Lower leg skin (tissue), 4 donors: ENCODE data around the gene FOXE1. TPM values are rescaled to one million over a fixed set of nuclear protein-coding genes. Genes with fewer than 3 reads are reported as not detected.

Source experiments
- DNase-seq, 2 donors: peaks; one replicate each; pipeline ENCODE4 v3.0.0-alpha.2; 2019; ENCODE audit warnings: low spot score in 2 of 2
- H3K4me3 ChIP-seq: fragments of 200-600 bp; sonication (generic); 2 replicates; pipeline ENCODE4 v1.5.1; 2017; ENCODE audit warnings: mild to moderate bottlenecking, low read depth; ENCODE audit not compliant: poor library complexity, severe bottlenecking
- CTCF ChIP-seq, 3 donors: fragments of 450-650 bp; IDR thresholded peaks; one replicate each; pipeline ENCODE4 v1.5.1; 2016; ENCODE audit warnings: antibody characterized with exemption in 3 of 3, mild to moderate bottlenecking in 3 of 3, moderate library complexity in 2 of 3
- POLR2A ChIP-seq, 2 donors: fragments of 450-650 bp; IDR thresholded peaks; one replicate each; pipeline ENCODE4 v1.6.1; 2016 to 2017; ENCODE audit warnings: antibody characterized with exemption in 2 of 2, mild to moderate bottlenecking in 1 of 2, moderate library complexity in 1 of 2
- WGBS, 2 donors: methylation state at CpG; one replicate each; pipeline ENCODE4 v1.1.5; 2018; 5-methylcytosine and 5-hydroxymethylcytosine counted together
- intact Hi-C: fragments of 100-400 bp; cut with DNase I; formaldehyde crosslinking; loops from one replicate; pipeline ENCODE4 v1.15.0; 2023; ENCODE audit warnings: low total_unique reads
- total RNA-seq, 4 donors: library from RNA; depleted of rRNA; stranded (reverse); fragments of >200 nt; gene quantifications; one replicate each; pipeline ENCODE4 v1.1.0, GENCODE V29; 2016

The FOXE1 gene
- total RNA-seq: 1 to 10 TPM in 3 of 4 donors, under 1 TPM in 1; 0.27 to 2.9 (median 1.6) TPM

- no peak for DNase-seq
- TF ChIP-seq CTCF (IDR thresholded peaks at IDR 0.05) (no peak), POLR2A (IDR thresholded peaks at IDR 0.05) (no peak)
- intact Hi-C loops: no loop called here
- WGBS, 2 donors: 0 to 1% methylated on average over 33 to 42 of the region's 83 CpGs
- peak within 1 kb of the TSS; percentile 23 for H3K4me3 ChIP-seq
These were observed at the start of gene FOXE1 for GRCh38 chr9:97853056-97853843. Gene FOXE1 (plus strand): TSS chr9:97853226. CDS start chr9:97853915, 689 bp downstream.

- WGBS, 2 donors: 66 to 76% methylated on average over 5 of the region's 5 CpGs
- DNase-seq: no peak
- TF ChIP-seq POLR2A (IDR thresholded peaks at IDR 0.05) (no peak), CTCF (IDR thresholded peaks at IDR 0.05) (no peak)
- intact Hi-C loops: no loop called here
- H3K4me3 ChIP-seq: no peak overlapping the region
These were observed 49.0 kb upstream of the FOXE1 start for GRCh38 chr9:97804059-97804365.

GRCh38 chr9:97806721-97807120 is 46.3 kb upstream of the FOXE1 start:
- WGBS, 2 donors: 56 to 57% methylated on average over 2 of the region's 2 CpGs
- TF ChIP-seq CTCF (IDR thresholded peaks at IDR 0.05) (no peak), POLR2A (IDR thresholded peaks at IDR 0.05) (no peak)

GRCh38 chr9:97807681-97808080 is 45.3 kb upstream of the FOXE1 start:
- H3K4me3 ChIP-seq: no peak overlapping the region
- no peak for DNase-seq
- 40 to 54% methylated on average over 2 of the region's 2 CpGs for WGBS, 2 donors
- intact Hi-C loops: no loop called here
- TF ChIP-seq POLR2A (IDR thresholded peaks at IDR 0.05) (no peak), CTCF (IDR thresholded peaks at IDR 0.05) (no peak)

More at GRCh38 chr9:97806721-97807120, 46.3 kb upstream of the FOXE1 start:
- no peak overlapping the region for H3K4me3 ChIP-seq
- intact Hi-C loops: no loop called here
- DNase-seq: no peak

GRCh38 chr9:97808415-97808814 is 44.6 kb upstream of the FOXE1 start:
- no peak for DNase-seq
- TF ChIP-seq CTCF (IDR thresholded peaks at IDR 0.05): no peak
- no peak for TF ChIP-seq POLR2A (IDR thresholded peaks at IDR 0.05)
- H3K4me3 ChIP-seq: no peak overlapping the region
- intact Hi-C loops: no loop called here
- WGBS, 2 donors: 68 to 80% methylated on average over 5 of the region's 5 CpGs

GRCh38 chr9:97808972-97809371 is 44.1 kb upstream of the FOXE1 start:
- no peak for DNase-seq
- 48 to 49% methylated on average over 2 of the region's 2 CpGs for WGBS, 2 donors
- intact Hi-C loops: no loop called here
- no peak overlapping the region for H3K4me3 ChIP-seq
- TF ChIP-seq POLR2A (IDR thresholded peaks at IDR 0.05) (no peak), CTCF (IDR thresholded peaks at IDR 0.05) (no peak)
